Gastroesophageal sphincter (tissue), 3 donors: ENCODE results near the gene SP140.

Source experiments
- CTCF ChIP-seq, 4 experiments: fragments of 200-600 bp in 2 of 4; fragments of 450-650 bp in 2 of 4; sonication (generic) in 1 of 4; IDR thresholded peaks; one replicate each; pipeline ENCODE4 v1.5.1; 2017 to 2019; ENCODE audit warnings: antibody characterized with exemption in 4 of 4, mild to moderate bottlenecking in 2 of 4, moderate library complexity in 2 of 4
- EP300 ChIP-seq: sonication (generic); formaldehyde crosslinking; IDR thresholded peaks from one replicate; pipeline ENCODE4 v1.6.1; 2017; ENCODE audit warnings: antibody characterized with exemption, mild to moderate bottlenecking

GRCh38 chr2:230299618-230300017 lies 74.1 kb downstream of the SP140 start:
- no peak for TF ChIP-seq CTCF (IDR thresholded peaks at IDR 0.05)
- TF ChIP-seq EP300: no peak
